Peyer's patch (tissue), 4 donors: Measurements from ENCODE around the gene CACNG4.

Source experiments
- POLR2A ChIP-seq, 2 donors: fragments of 450-650 bp; IDR thresholded peaks; one replicate each; pipeline ENCODE4 v1.5.1; 2017; ENCODE audit warnings: antibody characterized with exemption in 2 of 2, mild to moderate bottlenecking in 2 of 2, moderate library complexity in 2 of 2
- TF ChIP-seq, protein P1 (sequence below), 6 experiments: fragments of 450-650 bp in 4 of 6; fragments of 200-600 bp in 2 of 6; sonication (generic) in 1 of 6; IDR thresholded peaks; one replicate each; pipeline ENCODE4 v1.5.1; 2017 to 2019; ENCODE audit warnings: antibody characterized with exemption in 6 of 6, mild to moderate bottlenecking in 3 of 6, moderate library complexity in 1 of 6

DNA sequence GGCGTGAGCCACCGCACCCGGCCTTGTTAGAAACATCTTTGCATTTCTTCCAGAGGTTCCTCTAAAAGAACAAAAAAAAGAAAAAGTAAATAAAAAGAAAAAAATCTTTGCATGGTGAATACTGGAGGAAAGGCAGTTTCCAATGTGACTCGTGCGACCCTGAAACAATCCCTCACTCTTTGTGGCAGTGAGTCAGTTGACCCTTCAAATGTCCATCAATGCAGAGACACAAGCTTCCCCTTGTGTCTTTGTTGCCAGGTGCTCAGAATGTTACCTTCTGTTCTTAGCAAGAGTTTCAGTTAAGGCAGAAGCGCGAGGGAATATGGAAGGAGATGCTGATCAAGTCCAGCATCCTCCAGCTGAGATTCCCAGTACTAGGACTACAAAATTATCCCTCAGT, 16.4 kb downstream of the CACNG4 start:
- TF ChIP-seq, protein P1, sequence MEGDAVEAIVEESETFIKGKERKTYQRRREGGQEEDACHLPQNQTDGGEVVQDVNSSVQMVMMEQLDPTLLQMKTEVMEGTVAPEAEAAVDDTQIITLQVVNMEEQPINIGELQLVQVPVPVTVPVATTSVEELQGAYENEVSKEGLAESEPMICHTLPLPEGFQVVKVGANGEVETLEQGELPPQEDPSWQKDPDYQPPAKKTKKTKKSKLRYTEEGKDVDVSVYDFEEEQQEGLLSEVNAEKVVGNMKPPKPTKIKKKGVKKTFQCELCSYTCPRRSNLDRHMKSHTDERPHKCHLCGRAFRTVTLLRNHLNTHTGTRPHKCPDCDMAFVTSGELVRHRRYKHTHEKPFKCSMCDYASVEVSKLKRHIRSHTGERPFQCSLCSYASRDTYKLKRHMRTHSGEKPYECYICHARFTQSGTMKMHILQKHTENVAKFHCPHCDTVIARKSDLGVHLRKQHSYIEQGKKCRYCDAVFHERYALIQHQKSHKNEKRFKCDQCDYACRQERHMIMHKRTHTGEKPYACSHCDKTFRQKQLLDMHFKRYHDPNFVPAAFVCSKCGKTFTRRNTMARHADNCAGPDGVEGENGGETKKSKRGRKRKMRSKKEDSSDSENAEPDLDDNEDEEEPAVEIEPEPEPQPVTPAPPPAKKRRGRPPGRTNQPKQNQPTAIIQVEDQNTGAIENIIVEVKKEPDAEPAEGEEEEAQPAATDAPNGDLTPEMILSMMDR (IDR thresholded peaks at IDR 0.05), result no peak
- no peak for TF ChIP-seq POLR2A (IDR thresholded peaks at IDR 0.05)
